Neural cell (in vitro differentiated cells): ENCODE results near the gene ITPR3. TPM values are rescaled to one million over a fixed set of nuclear protein-coding genes. Genes with fewer than 3 reads are reported as not detected.

ENCODE experiments used
- H2AFZ ChIP-seq: fragments of 200-600, 300-800 bp; sonication (generic), shearing (Covaris generic); 2 replicates; pipeline ENCODE4 v1.6.0; 2014; ENCODE audit warnings: low read depth, mild to moderate bottlenecking, antibody characterized with exemption, low read length, moderate library complexity
- H3F3A ChIP-seq: fragments of 200-600 bp; shearing (Covaris generic); 2 replicates; pipeline ENCODE4 v1.6.1; 2016; ENCODE audit warnings: mild to moderate bottlenecking, moderate library complexity, mixed read lengths, antibody characterized with exemption, low read length; ENCODE audit not compliant: insufficient read depth, poor library complexity, severe bottlenecking
- H3K27ac ChIP-seq: fragments of 200-600, 300-800 bp; sonication (generic), shearing (Covaris generic); 2 replicates; pipeline ENCODE4 v1.5.1; 2014; ENCODE audit warnings: mild to moderate bottlenecking, low read length, moderate library complexity
- H3K27me3 ChIP-seq: fragments of 300-800, 200-600 bp; sonication (generic), shearing (Covaris generic); 2 replicates; pipeline ENCODE4 v1.6.0; 2014; ENCODE audit warnings: mild to moderate bottlenecking, low read depth, low read length, moderate library complexity; ENCODE audit not compliant: insufficient read depth
- H3K36me3 ChIP-seq: fragments of 300-800, 200-600 bp; sonication (generic), shearing (Covaris generic); 2 replicates; pipeline ENCODE4 v1.5.1; 2014; ENCODE audit warnings: mild to moderate bottlenecking, antibody characterized with exemption, low read length, moderate library complexity; ENCODE audit not compliant: insufficient read depth
- H3K4me2 ChIP-seq: fragments of 300-800, 200-600 bp; sonication (generic), shearing (Covaris generic); 2 replicates; pipeline ENCODE4 v1.6.0; 2014; ENCODE audit warnings: mild to moderate bottlenecking, low read length
- H3K4me3 ChIP-seq: fragments of 300-800, 200-600 bp; sonication (generic), shearing (Covaris generic); 2 replicates; pipeline ENCODE4 v1.5.1; 2014; ENCODE audit warnings: mild to moderate bottlenecking, low read length, moderate library complexity
- H3K79me2 ChIP-seq: fragments of 200-600 bp; shearing (Covaris generic); replicated peaks from 2 replicates; pipeline ENCODE4 v1.6.0; 2014; ENCODE audit warnings: mild to moderate bottlenecking, low read length, moderate library complexity; ENCODE audit not compliant: insufficient read depth
- H3K9ac ChIP-seq: fragments of 300-800, 200-600 bp; sonication (generic), shearing (Covaris generic); 2 replicates; pipeline ENCODE4 v1.6.1; 2016; ENCODE audit warnings: mild to moderate bottlenecking, low read length, mixed read lengths
- H3K9me2 ChIP-seq: fragments of 200-600 bp; shearing (Covaris generic); 2 replicates; pipeline ENCODE4 v1.6.1; 2016; ENCODE audit warnings: mild to moderate bottlenecking, low read length, mixed read lengths; ENCODE audit not compliant: insufficient read depth
- H3K9me3 ChIP-seq: fragments of 200-600, 300-800 bp; sonication (generic), shearing (Covaris generic); 2 replicates; pipeline ENCODE4 v1.6.1; 2016; ENCODE audit warnings: mild to moderate bottlenecking, mixed run types, low read length, moderate library complexity, mixed read lengths
- H4K20me1 ChIP-seq: fragments of 200-600 bp; shearing (Covaris generic); 2 replicates; pipeline ENCODE4 v1.6.1; 2016; ENCODE audit warnings: mild to moderate bottlenecking, mixed run types; ENCODE audit not compliant: insufficient read depth
- CTCF ChIP-seq: fragments of 450-650 bp; IDR thresholded peaks from 2 replicates; pipeline ENCODE4 v1.5.1; 2014; ENCODE audit warnings: antibody characterized with exemption, mild to moderate bottlenecking, moderate library complexity; ENCODE audit not compliant: poor library complexity, severe bottlenecking
- EP300 ChIP-seq: fragments of 450-650 bp; conservative IDR thresholded peaks from 2 replicates; pipeline ENCODE4 v1.6.1; 2014; ENCODE audit warnings: antibody characterized with exemption, mild to moderate bottlenecking, moderate library complexity; ENCODE audit not compliant: poor library complexity, severe bottlenecking
- EZH2 ChIP-seq: fragments of 200-600, 300-800 bp; shearing (Covaris generic), sonication (generic); IDR thresholded peaks from 2 replicates; pipeline ENCODE4 v1.6.1; 2014; ENCODE audit warnings: antibody characterized with exemption, low read length, borderline replicate concordance, mild to moderate bottlenecking; ENCODE audit not compliant: insufficient read depth, poor library complexity, severe bottlenecking
- MXI1 ChIP-seq: fragments of 450-650 bp; conservative IDR thresholded peaks from 2 replicates; pipeline ENCODE4 v1.6.1; 2014; ENCODE audit warnings: antibody characterized with exemption, mild to moderate bottlenecking; ENCODE audit not compliant: poor library complexity, severe bottlenecking
- POLR2AphosphoS5 ChIP-seq: IDR thresholded peaks from 2 replicates; pipeline ENCODE4 v1.6.1; 2012
- RAD21 ChIP-seq: fragments of 450-650 bp; conservative IDR thresholded peaks from 2 replicates; pipeline ENCODE4 v1.6.1; 2014; ENCODE audit warnings: antibody characterized with exemption, mild to moderate bottlenecking, moderate library complexity
- REST ChIP-seq: IDR thresholded peaks from 2 replicates; pipeline ENCODE4 v1.6.1; 2012; ENCODE audit warnings: borderline replicate concordance
- SMC3 ChIP-seq: fragments of 450-650 bp; conservative IDR thresholded peaks from 2 replicates; pipeline ENCODE4 v1.6.1; 2014; ENCODE audit warnings: antibody characterized with exemption, mild to moderate bottlenecking, moderate library complexity; ENCODE audit not compliant: poor library complexity
- TAF1 ChIP-seq: IDR thresholded peaks from 2 replicates; pipeline ENCODE4 v1.6.1; 2012; ENCODE audit warnings: low read depth
- polyA plus RNA-seq: library from polyadenylated mRNA; depleted of rRNA; stranded (reverse); fragments of >200 nt; gene quantifications from 2 replicates; pipeline ENCODE4 v1.2.3, GENCODE V29; 2014

Gene ITPR3
- polyA plus RNA-seq, 1 donor from 2014 or later, result 0.11 TPM

DNA sequence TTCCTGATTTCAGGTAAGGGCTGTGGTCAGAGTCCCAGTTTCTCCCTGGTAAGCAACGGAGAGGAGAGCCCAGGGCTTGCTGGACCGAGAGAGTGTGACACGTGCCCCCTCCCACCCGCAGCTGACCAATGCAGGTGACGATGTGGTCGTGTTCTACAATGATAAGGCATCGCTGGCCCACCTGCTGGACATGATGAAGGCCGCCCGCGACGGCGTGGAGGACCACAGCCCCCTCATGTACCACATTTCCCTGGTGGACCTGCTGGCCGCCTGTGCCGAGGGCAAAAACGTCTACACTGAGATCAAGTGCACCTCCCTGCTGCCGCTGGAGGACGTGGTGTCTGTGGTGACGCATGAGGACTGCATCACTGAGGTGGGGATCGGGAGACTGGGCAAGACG lies 58.6 kb downstream of the ITPR3 start:
- H4K20me1 ChIP-seq, result no peaks in the 10 kb centered on the region
- H3K4me2 ChIP-seq, result no peak overlapping the region
- H3K79me2 ChIP-seq, result no peaks in the 10 kb centered on the region
- no peaks in the 10 kb centered on the region for H3F3A ChIP-seq
- no peaks in the 10 kb centered on the region for H3K27me3 ChIP-seq
- no peak overlapping the region for H3K4me3 ChIP-seq
- H3K36me3 ChIP-seq, result no peaks in the 10 kb centered on the region
- no peaks in the 10 kb centered on the region for H3K9me3 ChIP-seq
- H3K9ac ChIP-seq, result no peak overlapping the region
- H2AFZ ChIP-seq, result no peak overlapping the region
- no peak overlapping the region for H3K27ac ChIP-seq
- TF ChIP-seq REST (no peak), POLR2AphosphoS5 (no peak), MXI1 (no peak), EP300 (no peak), CTCF (no peak), SMC3 (no peak), EZH2 (no peak), RAD21 (no peak), TAF1 (no peak)
- no peaks in the 10 kb centered on the region for H3K9me2 ChIP-seq

GRCh38 chr6:33682341-33682740 lies 61.2 kb downstream of the ITPR3 start:
- H3K4me2 ChIP-seq, result no peak overlapping the region
- H3K27ac ChIP-seq, result no peak overlapping the region
- H3K9me2 ChIP-seq, result no peaks in the 10 kb centered on the region
- H3K79me2 ChIP-seq, result no peaks in the 10 kb centered on the region
- H3K36me3 ChIP-seq, result no peaks in the 10 kb centered on the region
- no peaks in the 10 kb centered on the region for H3K9me3 ChIP-seq
- TF ChIP-seq CTCF (no peak), EP300 (no peak), TAF1 (no peak)
- H3F3A ChIP-seq, result no peaks in the 10 kb centered on the region
- H3K9ac ChIP-seq, result no peak overlapping the region
- no peak overlapping the region for H3K4me3 ChIP-seq
- H4K20me1 ChIP-seq, result no peaks in the 10 kb centered on the region
- no peak overlapping the region for H2AFZ ChIP-seq
- H3K27me3 ChIP-seq, result no peaks in the 10 kb centered on the region
